NCI-H1048 (cell line): ENCODE data around the gene ITPK1.

ENCODE experiments used
- DNase-seq: peaks from one replicate; lab custom pipeline; 2025; lab: John Stamatoyannopoulos, UW

The ITPK1 gene

DNA sequence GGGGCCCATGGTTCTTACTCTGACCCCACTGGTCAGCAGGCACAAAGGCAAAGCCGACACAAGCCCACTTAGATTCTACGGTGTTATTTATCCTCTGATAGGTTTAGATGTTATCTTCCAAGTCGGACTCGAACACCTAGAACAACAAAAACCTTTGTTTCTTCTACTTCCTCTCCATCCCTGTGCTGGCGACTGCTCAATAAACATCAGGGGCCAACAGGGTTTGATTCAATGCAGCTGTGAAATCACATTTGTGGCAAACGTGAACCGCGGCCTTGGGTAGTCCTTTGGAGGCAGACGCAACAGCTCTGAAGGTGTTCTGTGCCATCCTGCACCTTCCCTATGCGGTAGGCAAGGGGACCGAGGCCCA, 105.6 kb downstream of the ITPK1 start:
- no peak for DNase-seq

DNA sequence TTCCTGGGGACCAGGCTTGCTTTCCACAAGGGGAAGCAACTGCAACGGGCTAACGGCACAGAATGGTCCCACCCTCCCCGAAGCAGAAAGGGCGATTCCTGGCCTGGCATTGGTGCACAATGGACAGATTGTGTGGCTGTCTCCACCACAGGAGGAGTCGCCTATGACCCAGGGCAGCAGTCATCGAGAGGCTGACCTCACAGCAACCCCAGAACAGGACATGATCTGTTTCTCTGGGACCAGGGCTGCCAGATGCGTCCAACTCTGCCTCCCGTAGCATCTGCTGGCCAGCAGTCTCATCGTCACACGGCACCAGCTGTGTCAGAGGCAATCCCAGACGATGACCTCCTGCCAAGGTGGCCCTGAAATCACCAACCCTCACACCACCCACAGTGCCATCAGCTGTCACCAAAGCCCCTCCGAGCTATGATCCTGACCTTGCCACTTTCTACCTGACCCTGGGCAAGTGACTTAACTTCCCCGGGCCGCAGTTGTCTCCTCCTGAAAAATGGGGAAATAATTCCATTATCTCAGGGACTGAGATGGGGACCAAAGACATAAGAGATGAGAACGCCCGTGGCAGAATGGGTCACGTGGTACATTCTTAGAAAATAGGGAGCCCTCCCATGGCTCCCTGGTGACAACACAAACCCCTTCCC, 106.1 kb downstream of the ITPK1 start:
- DNase-seq = no peak

DNA sequence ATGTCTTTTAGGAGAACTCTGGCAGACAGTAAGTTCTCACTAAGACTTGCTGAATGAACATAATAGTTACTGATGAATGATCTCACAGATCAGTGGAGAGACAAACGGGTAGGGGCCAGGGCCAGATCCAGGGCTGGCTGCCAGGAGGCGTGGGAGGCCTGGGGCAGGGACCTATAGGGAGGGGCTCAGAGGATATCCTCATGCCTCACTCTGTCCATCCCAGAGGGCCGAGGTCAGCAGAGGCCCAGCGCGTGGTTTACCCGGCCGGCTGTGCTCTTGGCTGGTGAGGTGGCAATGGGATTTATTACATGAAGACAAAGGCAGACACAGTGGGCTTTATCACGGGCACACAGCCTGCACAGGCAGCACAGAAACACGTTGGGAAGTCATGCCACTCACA, 107.3 kb downstream of the ITPK1 start:
- DNase-seq = no peak

DNA sequence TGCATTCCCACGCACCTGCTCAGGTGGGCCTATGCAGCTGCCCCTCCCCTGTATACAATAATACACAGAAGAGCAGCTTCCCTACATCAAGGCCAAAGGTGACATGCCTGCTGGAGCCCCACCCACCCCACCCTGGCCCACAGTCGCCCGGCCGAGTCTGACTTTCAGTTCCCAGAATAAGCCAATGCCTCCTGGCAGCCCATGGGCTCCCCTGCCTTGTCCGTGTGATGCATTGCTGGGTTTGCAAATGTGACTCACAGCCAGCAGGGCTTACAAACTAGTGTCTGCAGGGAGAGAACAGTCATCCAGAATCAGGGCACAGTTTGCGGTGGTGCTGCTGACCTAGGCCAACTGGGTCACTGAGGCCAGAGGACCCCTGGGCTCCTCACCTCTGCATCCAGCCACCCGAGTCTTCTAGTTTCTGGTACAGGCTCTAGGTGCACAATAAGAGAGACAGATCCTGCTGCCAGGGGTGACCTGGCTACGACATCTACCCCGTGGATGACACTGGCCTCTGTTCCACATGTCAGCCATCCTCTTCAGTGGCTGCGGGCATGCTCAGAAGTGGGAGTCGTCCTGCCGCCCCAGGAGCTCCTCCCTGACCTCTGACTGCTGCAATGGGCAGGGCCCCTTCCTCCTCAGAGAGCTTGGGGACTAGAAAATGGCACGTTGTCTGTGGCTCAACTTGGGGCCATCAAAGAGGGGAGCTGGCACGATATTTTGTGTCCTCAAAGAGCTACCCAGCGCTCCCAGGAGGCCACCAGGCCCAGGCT, 108.3 kb downstream of the ITPK1 start:
- DNase-seq = no peak

DNA sequence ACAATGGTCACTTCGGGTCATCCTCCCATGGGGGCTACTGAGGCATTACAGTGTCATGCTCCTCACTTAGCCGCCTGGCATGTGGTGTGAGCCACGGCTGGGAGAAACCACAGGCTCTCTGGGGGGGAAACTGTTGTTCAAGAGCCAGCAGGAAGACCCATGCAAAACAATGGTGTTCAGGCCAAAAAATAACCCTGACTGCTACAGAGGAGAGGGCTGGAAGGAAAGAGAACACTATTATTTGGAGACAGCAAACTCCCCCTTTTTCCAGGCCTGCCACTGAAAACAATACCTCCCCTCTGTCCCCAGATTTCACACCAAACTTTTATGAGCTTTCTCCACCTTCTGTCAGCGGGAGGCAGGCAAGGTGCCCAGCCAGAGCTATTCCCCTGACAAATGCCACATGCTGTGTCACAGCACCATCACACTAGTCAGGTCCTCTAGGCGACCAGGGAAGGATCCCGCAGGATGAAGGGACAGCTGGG, 109.1 kb downstream of the ITPK1 start:
- DNase-seq = no peak

DNA sequence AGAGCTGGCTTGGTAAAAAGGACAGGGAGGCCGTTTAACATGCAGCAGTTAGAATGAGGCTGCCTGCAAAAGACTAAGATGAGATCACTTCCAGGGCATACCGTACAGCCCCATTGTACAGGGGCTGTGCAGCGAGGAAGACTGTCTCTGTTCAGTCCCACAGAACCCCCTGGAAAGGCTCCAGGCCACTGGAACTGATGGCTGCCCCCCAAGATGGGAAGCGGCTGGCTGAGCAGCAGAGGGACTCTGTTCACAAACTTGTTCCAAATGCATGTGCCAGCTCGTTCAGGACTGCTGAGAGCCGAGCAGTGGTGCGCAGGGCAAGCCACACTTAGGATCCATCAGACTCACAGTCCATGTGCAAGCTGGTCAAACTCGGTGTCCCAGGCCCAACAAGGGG, 109.9 kb downstream of the ITPK1 start:
- DNase-seq = no peak

DNA sequence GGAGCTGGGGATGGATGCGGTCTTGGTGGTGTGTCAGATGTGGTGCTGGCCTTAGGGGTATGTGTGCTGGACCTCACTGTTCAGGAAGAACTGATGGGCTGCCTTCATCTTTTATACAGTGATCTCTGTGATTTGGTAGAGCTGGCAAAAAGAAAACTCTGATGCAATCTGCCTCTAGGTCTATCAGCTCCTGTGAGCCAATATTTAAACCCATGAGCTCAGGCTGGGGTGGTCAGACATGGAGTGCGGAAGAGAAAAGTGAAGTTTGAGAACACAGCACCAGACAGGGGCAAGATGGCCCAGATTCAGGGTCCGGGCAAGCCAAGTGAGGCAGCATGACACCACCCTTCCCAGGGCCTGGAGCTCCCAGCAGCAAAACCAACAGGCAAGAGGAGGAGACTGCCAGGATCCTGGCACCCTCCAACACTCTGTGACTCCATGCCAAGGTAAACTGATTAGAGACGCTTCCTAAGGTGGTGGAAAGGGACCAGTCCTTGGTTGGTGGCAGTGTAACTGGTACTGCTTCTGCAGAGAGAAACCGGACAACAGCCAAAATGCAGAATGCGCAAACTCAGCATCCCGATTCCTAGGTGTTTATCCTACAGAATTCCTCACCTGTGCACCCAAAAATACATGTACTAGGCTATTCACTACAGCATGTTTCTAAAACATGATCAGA, 110.5 kb downstream of the ITPK1 start:
- no peak for DNase-seq

DNA sequence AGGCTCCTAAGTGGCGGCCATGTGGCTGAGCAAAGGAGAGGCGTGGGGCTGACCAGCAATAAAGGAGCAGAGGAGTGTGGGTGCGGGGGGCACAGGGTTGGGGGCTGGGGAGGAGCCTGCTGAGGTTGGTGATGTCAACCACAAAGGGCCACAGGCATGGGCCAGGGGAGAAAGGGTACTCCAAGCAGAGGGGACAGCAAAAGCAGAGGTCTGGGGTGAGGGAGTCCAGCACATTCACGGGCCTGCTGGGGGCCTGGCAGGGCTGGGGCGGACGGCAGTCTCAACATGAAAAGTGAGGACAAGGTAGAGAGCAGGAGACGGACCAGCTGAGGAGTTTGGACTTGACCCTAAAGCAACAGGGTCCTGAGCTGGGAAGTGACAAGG, 111.0 kb downstream of the ITPK1 start:
- no peak for DNase-seq

DNA sequence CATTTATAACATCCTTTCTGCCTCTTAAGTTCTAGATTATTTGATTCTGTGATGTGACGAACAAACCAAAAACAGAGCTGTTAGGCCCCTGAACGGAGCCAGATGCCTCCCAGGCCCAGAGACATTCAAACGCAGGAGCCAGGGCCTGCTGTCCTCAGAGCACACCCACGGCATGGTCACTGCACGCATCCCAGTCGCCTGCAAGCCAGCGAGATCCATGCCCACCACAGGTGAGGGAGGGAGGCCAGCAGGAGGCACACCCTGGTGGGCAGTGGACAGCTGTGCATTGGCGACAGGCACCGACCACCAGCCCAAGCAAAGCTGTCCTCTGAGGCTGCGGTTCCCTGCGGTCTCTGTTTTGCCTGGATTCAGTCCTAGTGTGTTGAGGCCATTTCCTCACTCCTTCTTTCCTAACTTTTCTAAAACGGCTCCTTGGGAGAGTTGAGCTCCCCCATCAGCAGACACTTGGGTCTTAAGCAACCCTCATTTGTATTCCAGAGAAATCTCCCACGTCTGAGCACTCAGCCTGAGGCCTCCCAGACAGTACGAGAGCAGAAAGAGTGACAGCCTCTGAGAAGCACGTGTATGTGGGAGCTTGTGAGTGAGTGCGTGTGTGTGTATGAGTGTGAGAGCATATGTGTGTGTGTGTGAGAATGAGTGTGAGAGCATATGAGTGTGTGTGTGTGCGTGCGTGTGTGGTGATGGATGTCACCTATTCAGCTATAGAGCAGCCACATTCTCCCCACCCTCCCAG, 111.6 kb downstream of the ITPK1 start:
- DNase-seq = no peak

DNA sequence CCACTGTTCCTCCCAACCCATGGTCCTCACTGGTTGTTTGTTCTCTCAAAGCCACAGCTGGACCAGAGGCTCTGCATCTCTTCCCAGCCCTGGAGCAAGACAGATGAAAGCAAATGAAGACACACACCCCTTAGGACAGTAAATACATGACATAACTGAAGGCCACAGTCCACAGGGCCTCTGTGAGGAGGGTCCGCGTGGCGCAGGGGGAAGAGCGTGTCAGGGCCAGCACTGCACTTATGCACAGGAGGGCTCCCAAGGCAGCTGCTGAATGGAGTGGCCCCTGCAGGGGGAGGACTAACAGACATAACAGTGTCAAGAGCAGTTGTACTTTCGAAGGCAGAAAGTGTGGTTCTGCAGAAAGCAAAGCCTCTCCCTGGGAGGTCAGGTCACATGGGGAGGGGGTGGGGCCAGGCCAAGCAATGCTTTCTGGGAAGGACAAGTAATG, 112.8 kb downstream of the ITPK1 start:
- no peak for DNase-seq

DNA sequence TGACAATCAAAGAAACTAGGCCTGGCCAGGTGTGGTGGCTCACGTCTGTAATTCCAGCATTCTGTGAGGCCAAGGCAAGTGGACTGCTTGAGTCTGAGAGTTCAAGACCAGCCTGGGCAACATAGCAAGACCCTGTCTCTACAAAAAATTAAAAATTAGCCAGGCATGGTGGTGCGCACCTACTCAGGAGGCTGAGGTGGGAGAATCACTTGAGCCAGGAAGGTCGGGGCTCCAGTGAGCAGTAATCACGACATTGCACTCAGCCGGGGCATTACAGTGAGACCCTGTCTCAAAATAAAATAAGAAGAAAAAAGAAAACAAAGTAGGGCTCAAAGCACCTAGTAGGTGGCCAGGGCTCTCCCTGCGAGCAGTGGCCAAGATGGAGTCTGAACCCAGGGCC, 113.7 kb downstream of the ITPK1 start:
- DNase-seq = no peak

DNA sequence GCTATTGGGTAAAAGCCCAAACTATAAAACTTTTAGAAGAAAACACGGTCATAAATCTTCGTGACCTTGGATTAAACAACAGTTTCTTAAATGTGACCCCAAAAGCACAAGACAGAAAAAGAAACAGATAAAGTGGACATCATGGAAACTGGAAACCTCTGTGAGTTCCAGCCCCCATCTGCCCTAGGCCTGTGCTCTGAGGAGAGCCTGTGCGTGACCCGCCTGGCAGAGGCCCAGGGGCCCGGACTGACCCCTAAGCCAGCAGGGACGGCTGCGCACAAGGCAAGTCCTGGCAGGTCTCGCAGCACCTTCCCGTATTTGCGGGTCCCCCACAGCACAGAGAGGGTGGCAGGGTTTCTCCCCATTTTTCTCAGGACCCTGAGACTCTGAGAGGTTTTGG, 116.8 kb downstream of the ITPK1 start:
- no peak for DNase-seq

DNA sequence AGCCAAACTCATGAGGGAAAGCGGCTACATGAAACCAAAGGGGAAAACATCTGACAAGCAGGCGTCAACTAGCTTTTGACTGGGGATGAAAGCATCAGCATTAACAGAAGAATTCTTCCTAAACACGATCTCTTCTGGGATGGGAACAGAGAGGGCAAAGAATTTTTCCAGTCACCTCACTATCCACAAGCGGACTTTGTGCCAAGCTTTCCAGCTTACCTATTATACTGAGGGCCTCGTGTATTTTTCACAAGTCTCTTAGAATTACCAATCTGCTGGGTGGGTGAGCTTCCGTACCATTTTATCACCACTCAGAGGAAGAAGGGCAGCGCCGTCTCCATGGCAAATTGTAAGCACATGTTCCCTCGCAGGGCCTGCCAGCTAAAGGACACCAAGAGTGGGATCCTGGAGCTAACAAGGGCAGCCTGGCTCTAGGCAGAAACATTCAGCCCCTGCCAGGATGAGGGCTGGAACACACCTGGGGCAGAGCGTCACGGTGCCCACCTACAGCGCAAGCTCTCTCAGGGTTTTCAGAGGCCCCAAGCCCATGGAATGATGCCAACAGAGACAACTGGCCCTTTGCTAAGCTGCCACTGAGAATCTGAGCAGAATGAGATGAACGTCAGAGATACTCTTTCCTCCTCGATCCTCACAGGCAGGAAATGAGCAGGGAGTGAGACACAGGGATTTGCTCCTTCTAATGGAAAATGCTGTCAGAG, 118.2 kb downstream of the ITPK1 start:
- DNase-seq = no peak

DNA sequence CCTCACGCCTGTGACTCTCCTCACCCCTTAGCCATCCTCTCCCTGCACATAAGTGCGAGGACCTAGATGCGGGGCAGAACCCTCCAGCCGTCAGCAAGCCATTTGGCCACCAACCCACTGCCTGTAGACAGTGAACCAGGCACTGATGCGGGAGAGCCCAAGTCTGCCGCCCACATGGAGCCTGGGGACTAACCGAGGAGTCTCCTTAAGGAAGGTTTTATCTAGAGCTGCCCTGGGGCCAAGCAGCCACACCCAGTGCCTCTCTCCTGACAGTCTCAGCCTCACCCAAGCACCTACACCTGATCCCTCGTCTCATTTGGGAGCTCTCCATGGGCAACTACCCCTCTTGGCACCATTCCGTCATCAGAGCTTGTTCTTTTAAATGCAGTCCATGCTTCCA, 120.1 kb downstream of the ITPK1 start:
- DNase-seq = no peak

DNA sequence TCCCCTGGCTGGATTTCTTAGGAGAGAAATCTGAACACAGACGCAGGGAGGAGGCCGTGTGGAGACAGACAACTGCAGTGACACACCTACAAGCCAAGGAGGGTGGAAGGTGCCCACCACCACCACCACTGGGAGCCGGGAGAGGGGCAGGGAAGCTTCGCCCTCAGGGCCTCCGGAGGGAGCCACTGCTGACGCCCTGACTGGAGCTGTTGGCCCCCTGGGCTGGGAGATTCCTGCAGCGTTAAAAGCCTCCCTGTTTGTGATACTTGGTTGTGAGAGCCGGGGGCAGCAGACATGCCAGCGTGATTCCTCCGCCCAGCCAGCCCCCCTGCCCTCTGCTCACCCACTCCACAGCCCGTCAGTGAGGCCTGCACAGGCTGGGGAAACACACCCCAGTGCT, 120.8 kb downstream of the ITPK1 start:
- no peak for DNase-seq

DNA sequence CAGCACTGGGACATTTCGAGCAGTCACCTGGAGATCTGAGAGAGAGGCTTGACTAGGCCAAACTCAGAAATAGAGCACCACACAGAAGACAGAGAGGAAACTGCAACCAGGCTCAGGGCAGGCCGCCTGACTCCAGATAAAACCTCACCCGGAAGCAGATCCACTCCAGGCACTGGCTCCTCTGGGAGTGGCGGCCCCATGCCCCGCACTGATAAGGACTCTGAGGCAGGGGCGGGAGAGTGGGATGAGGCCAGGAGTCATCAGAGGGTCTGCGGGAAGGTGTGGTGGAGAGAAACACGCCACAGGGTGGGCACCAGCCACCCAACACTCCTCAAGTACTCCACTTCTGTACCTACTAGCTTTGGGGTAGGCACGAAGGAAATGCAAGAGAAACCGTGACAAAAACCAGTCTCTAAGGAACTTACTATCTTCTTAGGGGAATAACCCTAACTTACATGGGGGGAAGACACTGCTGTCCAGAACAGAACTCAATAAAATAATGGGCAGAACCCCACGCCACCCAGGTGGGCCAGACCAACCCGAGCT, 121.5 kb downstream of the ITPK1 start:
- no peak for DNase-seq

DNA sequence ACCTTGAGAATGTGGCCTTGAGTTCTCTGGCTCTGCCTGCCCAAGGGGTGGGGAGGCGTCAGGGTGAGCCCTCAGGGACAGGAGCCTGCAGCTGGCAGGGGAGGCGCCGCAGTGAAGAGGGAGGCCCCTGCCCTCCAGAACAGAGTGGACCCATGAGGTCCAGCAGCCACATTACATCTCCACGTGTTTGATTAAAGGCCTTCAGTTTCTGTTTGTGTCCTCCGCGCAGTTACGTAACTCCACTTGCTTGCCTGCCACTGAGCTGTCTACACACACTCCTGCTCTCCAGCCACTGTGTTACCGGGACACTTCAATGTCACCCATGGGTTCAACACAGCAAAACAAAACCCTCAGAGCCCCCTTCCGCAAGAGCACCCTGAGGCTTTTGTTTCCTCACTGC, 122.4 kb downstream of the ITPK1 start:
- DNase-seq = no peak

DNA sequence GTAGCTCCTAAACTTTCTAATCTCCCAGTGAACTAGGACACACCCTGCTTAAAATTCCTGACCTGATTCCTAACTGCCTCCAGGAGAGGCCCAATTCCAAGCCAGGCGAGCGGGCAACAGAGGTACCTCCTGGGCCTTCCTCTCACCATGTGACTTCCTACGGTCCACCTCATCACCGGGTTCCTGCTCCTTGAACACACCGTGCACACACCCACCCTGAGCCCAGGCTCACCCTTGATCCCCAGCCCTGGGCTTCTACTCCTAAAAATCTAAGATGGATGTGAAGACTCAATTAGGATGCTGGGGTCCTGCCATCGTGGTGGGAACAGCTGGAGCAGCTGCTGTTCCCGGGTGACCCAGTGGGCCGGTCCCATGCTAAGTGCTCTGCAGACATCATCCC, 124.2 kb downstream of the ITPK1 start:
- DNase-seq = no peak

DNA sequence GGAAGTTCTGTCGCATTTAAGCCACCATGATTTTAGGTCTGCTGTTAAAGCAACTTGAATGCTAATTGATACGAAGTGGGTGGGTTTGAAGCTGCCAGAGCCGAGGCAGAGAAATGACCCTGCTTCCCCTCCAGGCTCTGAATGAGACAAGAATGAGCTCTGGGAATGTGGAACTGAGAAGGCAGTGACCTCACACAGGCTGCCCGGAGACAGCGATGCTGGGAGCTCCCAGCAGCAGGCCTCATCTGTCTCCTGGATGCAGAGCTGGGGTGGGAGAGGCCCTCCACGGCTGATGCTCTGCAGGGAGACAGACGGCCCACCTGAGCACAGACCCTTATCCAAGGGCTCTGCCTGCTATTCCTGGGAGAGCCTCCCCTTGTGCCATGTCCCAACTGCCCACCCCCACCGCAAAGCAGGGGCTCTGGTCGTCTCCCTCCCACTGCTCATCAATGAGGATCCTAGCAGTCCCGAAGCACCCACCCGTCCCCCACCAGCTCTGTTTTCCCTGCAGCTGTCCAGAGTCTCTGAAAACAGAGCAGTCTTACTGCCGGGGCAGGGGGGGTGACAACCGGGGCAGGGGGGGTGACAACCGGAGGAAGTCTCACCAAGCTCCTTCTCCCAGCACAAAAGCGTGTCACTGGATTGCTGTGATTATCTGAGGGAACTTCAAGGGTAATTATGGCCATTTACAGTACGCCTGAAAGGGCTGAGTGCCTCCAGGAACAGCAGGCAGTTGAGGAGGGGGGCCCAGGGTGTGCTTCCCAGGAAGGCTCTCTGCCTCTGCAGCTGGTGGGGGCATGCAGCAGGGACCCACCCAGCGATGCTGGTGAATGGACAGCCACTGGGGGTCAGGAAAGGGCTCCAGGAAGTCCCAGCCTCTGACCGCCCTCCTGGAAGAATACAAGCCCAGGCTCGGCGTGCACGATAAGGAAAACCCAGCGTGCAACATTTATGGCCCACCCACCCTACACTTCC, 125.0 kb downstream of the ITPK1 start:
- no peak for DNase-seq
